Mucosa of rectum (tissue), 2 donors: Measurements from ENCODE around the gene UBALD2.
"Not testable (repeated sequence)": the region's sequence is repeated elsewhere in the genome, so short reads cannot be mapped to it uniquely, and the experiment has no call there.

Experiments
- H3K27ac ChIP-seq, 2 donors: one replicate each; pipeline ENCODE4 v1.7.0; 2013; ENCODE audit warnings: inconsistent platforms in 2 of 2, low read depth in 2 of 2, low read length in 2 of 2
- H3K27me3 ChIP-seq, 2 donors: one replicate each; pipeline ENCODE4 v1.7.0; 2013; ENCODE audit warnings: low read length in 2 of 2; ENCODE audit not compliant: control insufficient read depth in 2 of 2, insufficient read depth in 2 of 2
- H3K36me3 ChIP-seq, 2 donors: one replicate each; pipeline ENCODE4 v1.7.0; 2013; ENCODE audit warnings: low read length in 2 of 2; ENCODE audit not compliant: control insufficient read depth in 2 of 2, insufficient read depth in 2 of 2
- H3K4me1 ChIP-seq, 2 donors: one replicate each; pipeline ENCODE4 v1.7.0; 2013; ENCODE audit warnings: low read length in 2 of 2, mild to moderate bottlenecking in 1 of 2; ENCODE audit not compliant: control insufficient read depth in 2 of 2, insufficient read depth in 2 of 2
- H3K4me3 ChIP-seq, 2 donors: one replicate each; pipeline ENCODE4 v1.7.0; 2013; ENCODE audit warnings: low read length in 2 of 2
- H3K9ac ChIP-seq, 2 donors: one replicate each; pipeline ENCODE4 v1.7.0; 2013; ENCODE audit warnings: low read length in 2 of 2, low read depth in 1 of 2, mild to moderate bottlenecking in 1 of 2
- H3K9me3 ChIP-seq, 2 donors: one replicate each; pipeline ENCODE4 v1.7.0; 2013; ENCODE audit warnings: low read length in 2 of 2; ENCODE audit not compliant: control insufficient read depth in 2 of 2
- donor health status: healthy.
- donor health status: Normal muscosa, but diverticular disease.

The UBALD2 gene

GRCh38 chr17:76254275-76254674 is 10.9 kb upstream of the UBALD2 start:
- no peaks in the 10 kb centered on the region for H3K27me3 ChIP-seq
- peaks cover 17 to 24% of the 10 kb centered on the region in 2 donors for H3K4me1 ChIP-seq
- H3K9me3 ChIP-seq = no peaks in the 10 kb centered on the region
- H3K9ac ChIP-seq = no peak overlapping the region
- H3K27ac ChIP-seq = no peak overlapping the region
- no peak overlapping the region for H3K4me3 ChIP-seq
- H3K36me3 ChIP-seq = no peaks in the 10 kb centered on the region

- no peaks in the 10 kb centered on the region for H3K36me3 ChIP-seq
- no peak overlapping the region for H3K9ac ChIP-seq
- no peak overlapping the region for H3K4me3 ChIP-seq
- no peak overlapping the region for H3K27ac ChIP-seq
- peaks cover 33 to 36% of the 10 kb centered on the region in 2 donors for H3K4me1 ChIP-seq
- H3K27me3 ChIP-seq = no peaks in the 10 kb centered on the region
- H3K9me3 ChIP-seq = no peaks in the 10 kb centered on the region
These were observed 9.2 kb upstream of the UBALD2 start for GRCh38 chr17:76255801-76256429.

- H3K9me3 ChIP-seq, H3K4me3 ChIP-seq, H3K36me3 ChIP-seq, H3K27me3 ChIP-seq, H3K27ac ChIP-seq, H3K9ac ChIP-seq: not testable (repeated sequence)
- peaks cover 34 to 36% of the 10 kb centered on the region in 2 donors for H3K4me1 ChIP-seq
These were observed 8.6 kb upstream of the UBALD2 start for GRCh38 chr17:76256430-76257050.

- Histone ChIP-seq H3K4me3 (peak overlapping the region in 1 of 2 donors; percentile 51), H3K27me3 (no peaks in the 10 kb centered on the region)
These were observed 4.9 kb upstream of the UBALD2 start for GRCh38 chr17:76260220-76260619.

GRCh38 chr17:76260669-76261068 is 4.5 kb upstream of the UBALD2 start:
- Histone ChIP-seq H3K4me1 (peaks cover 54 to 61% of the 10 kb centered on the region in 2 donors), H3K27me3 (no peaks in the 10 kb centered on the region), H3K27ac (peak overlapping the region; percentile 92 to 94), H3K4me3 (no peak overlapping the region), H3K9ac (no peak overlapping the region), H3K9me3 (no peaks in the 10 kb centered on the region), H3K36me3 (no peaks in the 10 kb centered on the region)

More at GRCh38 chr17:76260220-76260619, 4.9 kb upstream of the UBALD2 start:
- Histone ChIP-seq H3K9me3 (no peaks in the 10 kb centered on the region), H3K4me1 (peaks cover 54 to 61% of the 10 kb centered on the region in 2 donors), H3K27ac (peak overlapping the region; percentile 92 to 94), H3K9ac (peak overlapping the region; percentile 26 to 67), H3K36me3 (no peaks in the 10 kb centered on the region)

- no peaks in the 10 kb centered on the region for H3K9me3 ChIP-seq
- no peaks in the 10 kb centered on the region for H3K36me3 ChIP-seq
- H3K4me1 ChIP-seq = peaks cover 57 to 63% of the 10 kb centered on the region in 2 donors
- H3K27ac ChIP-seq = peak overlapping the region; percentile 93 to 95
- H3K27me3 ChIP-seq = no peaks in the 10 kb centered on the region
- H3K4me3 ChIP-seq = peak overlapping the region in 1 of 2 donors; percentile 51
- peak overlapping the region; percentile 65 to 80 for H3K9ac ChIP-seq
These were observed 3.5 kb upstream of the UBALD2 start for GRCh38 chr17:76261421-76262215.

- Histone ChIP-seq H3K4me3 (peak overlapping the region; percentile 47 to 51), H3K36me3 (peaks cover under 1 to 2% of the 10 kb centered on the region in 2 donors), H3K9ac (peak overlapping the region; percentile 75 to 80), H3K27me3 (no peaks in the 10 kb centered on the region), H3K9me3 (no peaks in the 10 kb centered on the region), H3K4me1 (peaks cover 68 to 75% of the 10 kb centered on the region in 2 donors), H3K27ac (peak overlapping the region; percentile 93 to 95)
These were observed 2.3 kb upstream of the UBALD2 start for GRCh38 chr17:76262732-76263344.

- Histone ChIP-seq H3K4me1 (peaks cover 70 to 74% of the 10 kb centered on the region in 2 donors), H3K9me3 (no peaks in the 10 kb centered on the region), H3K36me3 (peaks cover 3 to 5% of the 10 kb centered on the region in 2 donors), H3K9ac (peak overlapping the region in 1 of 2 donors; percentile 47), H3K4me3 (no peak overlapping the region), H3K27ac (peak overlapping the region; percentile 93 to 95), H3K27me3 (no peaks in the 10 kb centered on the region)
These were observed 1.3 kb upstream of the UBALD2 start for GRCh38 chr17:76263896-76264295.

- peak overlapping the region; percentile 37 to 53 for H3K4me3 ChIP-seq
These were observed 758 bp upstream of the UBALD2 start for GRCh38 chr17:76264425-76264754.

More at GRCh38 chr17:76264425-76264754, 758 bp upstream of the UBALD2 start:
- Histone ChIP-seq H3K9me3 (no peaks in the 10 kb centered on the region), H3K9ac (peak overlapping the region; percentile 47 to 63), H3K36me3 (peaks cover 7 to 9% of the 10 kb centered on the region in 2 donors), H3K27me3 (no peaks in the 10 kb centered on the region), H3K27ac (peak overlapping the region; percentile 93 to 95), H3K4me1 (peaks cover 75 to 77% of the 10 kb centered on the region in 2 donors)
